ENCODE data around the gene SLC4A2.
"Not testable (repeated sequence)": the region's sequence is repeated elsewhere in the genome, so short reads cannot be mapped to it uniquely, and the experiment has no call there.

Gene SLC4A2

GRCh38 chr7:151059367-151060112, at the start of gene SLC4A2:
TSS of gene SLC4A2 (plus strand) at chr7:151059589. CDS start at chr7:151061988, 2,399 bp downstream.
- no peak for DNase-seq (ENCODE audit: low read depth)

- DNase-seq (ENCODE audit: low read depth): no peak
These were observed 49.4 kb upstream of the SLC4A2 start for GRCh38 chr7:151010037-151010306.

- no peak for DNase-seq (ENCODE audit: low read depth)
These were observed 48.9 kb upstream of the SLC4A2 start for GRCh38 chr7:151010307-151011096.

- no peak for DNase-seq (ENCODE audit: low read depth)
These were observed 48.3 kb upstream of the SLC4A2 start for GRCh38 chr7:151011097-151011409.

GRCh38 chr7:151011616-151012015, 47.8 kb upstream of the SLC4A2 start:
- not testable (repeated sequence) for DNase-seq (ENCODE audit: low read depth)

GRCh38 chr7:151012031-151012692, 47.2 kb upstream of the SLC4A2 start:
- DNase-seq (ENCODE audit: low read depth): no peak

- no peak for DNase-seq (ENCODE audit: low read depth)
These were observed 46.5 kb upstream of the SLC4A2 start for GRCh38 chr7:151012911-151013347.

GRCh38 chr7:151013356-151013732, 46.0 kb upstream of the SLC4A2 start:
- DNase-seq (ENCODE audit: low read depth): no peak

GRCh38 chr7:151013733-151014497, 45.5 kb upstream of the SLC4A2 start:
- DNase-seq (ENCODE audit: low read depth): no peak

- no peak for DNase-seq (ENCODE audit: low read depth)
These were observed 44.4 kb upstream of the SLC4A2 start for GRCh38 chr7:151014950-151015349.

- no peak for DNase-seq (ENCODE audit: low read depth)
These were observed 43.4 kb upstream of the SLC4A2 start for GRCh38 chr7:151015967-151016366.

- DNase-seq (ENCODE audit: low read depth): no peak
These were observed 42.9 kb upstream of the SLC4A2 start for GRCh38 chr7:151016505-151016904.

GRCh38 chr7:151016942-151017341, 42.4 kb upstream of the SLC4A2 start:
- no peak for DNase-seq (ENCODE audit: low read depth)

- DNase-seq (ENCODE audit: low read depth): no peak
These were observed 41.9 kb upstream of the SLC4A2 start for GRCh38 chr7:151017370-151017952.

- DNase-seq (ENCODE audit: low read depth): no peak
These were observed 41.4 kb upstream of the SLC4A2 start for GRCh38 chr7:151017953-151018420.

- no peak for DNase-seq (ENCODE audit: low read depth)
These were observed 40.8 kb upstream of the SLC4A2 start for GRCh38 chr7:151018421-151019129.

GRCh38 chr7:151019130-151019447, 40.3 kb upstream of the SLC4A2 start:
- DNase-seq (ENCODE audit: low read depth): no peak

GRCh38 chr7:151020231-151020630, 39.2 kb upstream of the SLC4A2 start:
- no peak for DNase-seq (ENCODE audit: low read depth)

- no peak for DNase-seq (ENCODE audit: low read depth)
These were observed 36.2 kb upstream of the SLC4A2 start for GRCh38 chr7:151023232-151023631.

- DNase-seq (ENCODE audit: low read depth): no peak
These were observed 34.8 kb upstream of the SLC4A2 start, which contains the start of gene ATG9B for GRCh38 chr7:151024435-151025056. TSS of gene ATG9B (minus strand) at chr7:151024494. CDS start at chr7:151024423, 71 bp downstream.
